GM12878 (cell line): Measurements from ENCODE around the gene TMCC3. TPM values are rescaled to one million over a fixed set of nuclear protein-coding genes. Genes with fewer than 3 reads are reported as not detected.

Experiments used
- ASH2L ChIP-seq: fragments of 300-600, 200-600 bp; sonication (generic); IDR thresholded peaks from 2 replicates; pipeline ENCODE4 v1.6.1; 2017; ENCODE audit warnings: low read depth, mild to moderate bottlenecking, borderline replicate concordance
- ATF2 ChIP-seq: IDR thresholded peaks from 2 replicates; pipeline ENCODE4 v1.6.1; 2012; ENCODE audit warnings: low read length, inconsistent platforms
- BACH1 ChIP-seq: fragments of 450-650 bp; IDR thresholded peaks from 2 replicates; pipeline ENCODE4 v1.6.1; 2017; ENCODE audit warnings: mild to moderate bottlenecking, borderline replicate concordance
- BMI1 ChIP-seq: fragments of 450-650 bp; IDR thresholded peaks from 2 replicates; pipeline ENCODE4 v1.6.1; 2016; ENCODE audit warnings: mild to moderate bottlenecking, moderate library complexity, borderline replicate concordance
- CEBPB ChIP-seq, 2 experiments: fragments of 150-350 bp in 1 of 2; IDR thresholded peaks; 2 replicates each; pipeline ENCODE4 v1.6.1; 2012 to 2014; ENCODE audit warnings: low read depth in 2 of 2, low read length in 2 of 2, borderline replicate concordance in 1 of 2, inconsistent platforms in 1 of 2
- CREB1 ChIP-seq: IDR thresholded peaks from 2 replicates; pipeline ENCODE4 v1.6.1; 2012; ENCODE audit warnings: low read depth, mild to moderate bottlenecking, inconsistent platforms
- GABPA ChIP-seq: IDR thresholded peaks from 2 replicates; pipeline ENCODE4 v1.6.1; 2014; ENCODE audit warnings: antibody characterized with exemption, low read depth, mild to moderate bottlenecking, inconsistent platforms
- IRF3 ChIP-seq: fragments of 450-650 bp; IDR thresholded peaks from 2 replicates; pipeline ENCODE4 v1.6.1; 2014; ENCODE audit warnings: mild to moderate bottlenecking
- MLLT1 ChIP-seq: fragments of 450-650 bp; IDR thresholded peaks from 2 replicates; pipeline ENCODE4 v1.6.1; 2016; ENCODE audit warnings: mild to moderate bottlenecking
- MXI1 ChIP-seq: fragments of 150-350 bp; IDR thresholded peaks from 2 replicates; pipeline ENCODE4 v1.6.1; 2011; ENCODE audit warnings: low read depth, mild to moderate bottlenecking, inconsistent platforms, low read length, improper control_type of control experiment
- MYC ChIP-seq: IDR thresholded peaks from 2 replicates; pipeline ENCODE4 v1.6.1; 2011; ENCODE audit warnings: mild to moderate bottlenecking, low read length, moderate library complexity, inconsistent platforms; ENCODE audit not compliant: insufficient read depth, insufficient replicate concordance, insufficient read length, severe bottlenecking
- NFXL1 ChIP-seq: fragments of 450-650 bp; IDR thresholded peaks from 2 replicates; pipeline ENCODE4 v1.6.1; 2017; ENCODE audit warnings: antibody characterized with exemption, mild to moderate bottlenecking, borderline replicate concordance
- NFYB ChIP-seq: IDR thresholded peaks from 2 replicates; pipeline ENCODE4 v1.6.1; 2011; ENCODE audit warnings: low read depth, mild to moderate bottlenecking, low read length, improper control_type of control experiment, moderate library complexity; ENCODE audit not compliant: insufficient read depth
- POLR2AphosphoS5 ChIP-seq: IDR thresholded peaks from 2 replicates; pipeline ENCODE4 v1.6.1; 2011; ENCODE audit warnings: mild to moderate bottlenecking, low read length, inconsistent platforms
- RB1 ChIP-seq: fragments of 450-650 bp; formaldehyde crosslinking; IDR thresholded peaks from 2 replicates; pipeline ENCODE4 v1.6.1; 2017; ENCODE audit warnings: mild to moderate bottlenecking, borderline replicate concordance
- SKIL ChIP-seq: fragments of 450-650 bp; IDR thresholded peaks from 2 replicates; pipeline ENCODE4 v1.6.1; 2017; ENCODE audit warnings: mild to moderate bottlenecking, low read depth, inconsistent platforms; ENCODE audit not compliant: poor library complexity, severe bottlenecking
- USF2 ChIP-seq: IDR thresholded peaks from 2 replicates; pipeline ENCODE4 v1.6.1; 2011; ENCODE audit warnings: low read depth, low read length, improper control_type of control experiment, borderline replicate concordance
- ZBTB4 ChIP-seq: fragments of 450-650 bp; formaldehyde crosslinking; IDR thresholded peaks from 2 replicates; pipeline ENCODE4 v1.4.0; 2022; ENCODE audit warnings: mild to moderate bottlenecking, moderate library complexity
- polyA plus RNA-seq, 11 experiments: library from polyadenylated mRNA; depleted of rRNA in 4 of 11; unstranded in 6 of 11; stranded (reverse) in 5 of 11; fragments of >200 nt; fragmentation: Nextera tagmentation in 4 of 11; fragmentation: Illumina TruSeq in 1 of 11; extraction: Ambion mirVana in 4 of 11; extraction: Trizol in 1 of 11; gene quantifications; 1 replicate in 1 of 11; 2 replicates in 10 of 11; pipeline versions ENCODE4 v1.2.1 to v1.2.3, GENCODE V29; 2011 to 2016; ENCODE audit warnings: inconsistent platforms in 2 of 11, missing spikeins in 2 of 11, low read depth in 1 of 11
- total RNA-seq, 4 experiments: library from RNA; depleted of rRNA in 3 of 4; stranded (reverse); fragments of >200 nt in 3 of 4; fragmentation: Illumina TruSeq in 1 of 4; extraction: Trizol in 1 of 4; gene quantifications; 2 replicates each; pipeline versions ENCODE4 v1.2.1 to v1.2.3, GENCODE V29; 2013 to 2021

The TMCC3 gene
- total and polyA plus RNA-seq, 10 of the 15 experiments (the other 5 are each of a cell fraction or from before 2014, with no cell fraction given) = 5.8 to 29.8 (median 12.6) TPM

GRCh38 chr12:94676031-94676641 is 25.8 kb upstream of the TMCC3 start (continued):
- TF ChIP-seq ZBTB4 (no peak), RB1 (no peak), POLR2AphosphoS5 (no peak), NFXL1 (no peak), ASH2L (no peak), BMI1 (no peak), BACH1 (no peak; the same call in 1 of the 2 replicates), SKIL (no peak), MLLT1 (no peak), GABPA (no peak), ATF2 (peak; percentile 70; the same call in 1 of the 2 replicates), NFYB (no peak), USF2 (no peak), CREB1 (no peak), CEBPB (IDR thresholded peaks at IDR 0.05; ENCODE audit: borderline replicate concordance in 1 of 2, low read depth in 2 of 2, low read length in 2 of 2) (no peak), IRF3 (no peak), MYC (no peak), MXI1 (no peak)
